A549 (cell line): Measurements from ENCODE around the gene IQSEC3. TPM values are rescaled to one million over a fixed set of nuclear protein-coding genes. Genes with fewer than 3 reads are reported as not detected.

Experiments
- ATAC-seq, 2 experiments: fragments of 200-7000 bp in 1 of 2; fragments of >200 bp in 1 of 2; cut with Nextera tagmentation in 1 of 2; cut with Tn5 transposase in 1 of 2; 3 replicates each; pipeline versions ENCODE4 v1.8.0 to v1.9.1; 2018 to 2020; ENCODE audit warnings: mild to moderate bottlenecking in 1 of 2, moderate library complexity in 1 of 2
- CTCF ChIA-PET: fragments of 300-600 bp; sonication (Branson Sonifier 250); formaldehyde crosslinking; extraction: SDS; loops from one replicate; lab custom pipeline; 2021; ENCODE audit warnings: antibody characterized with exemption, inconsistent platforms; lab: Yijun Ruan, JAX
- POLR2A ChIA-PET: fragments of 350-600 bp; formaldehyde crosslinking; extraction: SDS; loops from one replicate; lab custom pipeline; 2021; ENCODE audit warnings: antibody characterized with exemption, inconsistent platforms; lab: Yijun Ruan, JAX
- DNase-seq, 2 experiments: peaks; one replicate each; pipeline versions ENCODE4 v3.0.0 to v3.0.0-alpha.2; 2011 to 2016; ENCODE audit warnings: low read depth in 1 of 2, low spot score in 1 of 2
- FAIRE-seq: peaks from 2 replicates; lab custom pipeline; 2011; peaks lifted over from hg19 to GRCh38; lab: Jason Lieb, UNC
- H3K27ac ChIP-seq, 2 experiments: fragments of >200 bp; sonication (Bioruptor Twin); formaldehyde crosslinking; 3 replicates each; pipeline ENCODE4 v1.5.1; 2016 to 2017
- H3K4me1 ChIP-seq: fragments of >200 bp; sonication (Bioruptor Twin); formaldehyde crosslinking; 3 replicates; pipeline ENCODE4 v1.6.1; 2016
- H3K4me2 ChIP-seq: fragments of >200 bp; sonication (Bioruptor Twin); formaldehyde crosslinking; 3 replicates; pipeline ENCODE4 v1.6.1; 2016
- H3K4me3 ChIP-seq: fragments of >200 bp; sonication (Bioruptor Twin); formaldehyde crosslinking; 3 replicates; pipeline ENCODE4 v1.5.1; 2016
- H3K9me3 ChIP-seq: fragments of >200 bp; sonication (Bioruptor Twin); formaldehyde crosslinking; 3 replicates; pipeline ENCODE4 v1.6.1; 2016
- BHLHE40 ChIP-seq: IDR thresholded peaks from 2 replicates; pipeline ENCODE4 v1.6.1; 2012; ENCODE audit warnings: low read depth, low read length, inconsistent platforms
- CBX2 ChIP-seq: fragments of 200-600 bp; sonication (generic); IDR thresholded peaks from 2 replicates; pipeline ENCODE4 v1.6.1; 2016; ENCODE audit warnings: low read depth, mild to moderate bottlenecking, borderline replicate concordance
- CHD2 ChIP-seq: fragments of 150-350 bp; IDR thresholded peaks from 2 replicates; pipeline ENCODE4 v1.6.1; 2014; ENCODE audit warnings: low read length; ENCODE audit not compliant: partially characterized antibody
- ESRRA ChIP-seq: fragments of 150-350 bp; IDR thresholded peaks from 2 replicates; pipeline ENCODE4 v1.6.1; 2014; ENCODE audit warnings: mild to moderate bottlenecking, low read length, borderline replicate concordance
- FOSB ChIP-seq: fragments of 250-450 bp; sonication (Bioruptor Pico); IDR thresholded peaks from 2 replicates; pipeline ENCODE4 v1.5.0; 2020; ENCODE audit warnings: mild to moderate bottlenecking, moderate library complexity
- HOXB13 ChIP-seq: fragments of 250-450 bp; sonication (Bioruptor Pico); IDR thresholded peaks from 2 replicates; pipeline ENCODE4 v1.5.0; 2020; ENCODE audit warnings: low read depth, mild to moderate bottlenecking, moderate library complexity
- HOXB5 ChIP-seq: fragments of 250-450 bp; sonication (Bioruptor Pico); IDR thresholded peaks from 2 replicates; pipeline ENCODE4 v1.5.0; 2020; ENCODE audit warnings: mild to moderate bottlenecking, moderate library complexity
- JUN ChIP-seq, 2 experiments: fragments of >200 bp; sonication (Bioruptor Twin); formaldehyde crosslinking; IDR thresholded peaks; 2 replicates in 1 of 2; 3 replicates in 1 of 2; pipeline ENCODE4 v1.6.1; 2016 to 2017
- JUNB ChIP-seq: fragments of >200 bp; sonication (Bioruptor Twin); formaldehyde crosslinking; IDR thresholded peaks from 2 replicates; pipeline ENCODE4 v1.6.1; 2016
- PHF8 ChIP-seq: fragments of 200-600 bp; sonication (generic); IDR thresholded peaks from 2 replicates; pipeline ENCODE4 v1.6.1; 2016; ENCODE audit warnings: low read depth, mild to moderate bottlenecking, antibody characterized with exemption, moderate library complexity, borderline replicate concordance
- POLR2AphosphoS2 ChIP-seq: conservative IDR thresholded peaks from 2 replicates; pipeline ENCODE4 v1.6.1; 2012; ENCODE audit warnings: low read length, improper control_type of control experiment, inconsistent platforms
- SREBF2 ChIP-seq: fragments of 450-650 bp; IDR thresholded peaks from 2 replicates; pipeline ENCODE4 v1.6.1; 2014; ENCODE audit warnings: mild to moderate bottlenecking, moderate library complexity
- USF2 ChIP-seq: fragments of 450-650 bp; IDR thresholded peaks from 2 replicates; pipeline ENCODE4 v1.6.1; 2014; ENCODE audit warnings: antibody characterized with exemption
- ZC3H11A ChIP-seq: fragments of 450-650 bp; IDR thresholded peaks from 2 replicates; pipeline ENCODE4 v1.6.1; 2014; ENCODE audit warnings: antibody characterized with exemption, mild to moderate bottlenecking
- WGBS: methylation state at CpG from one replicate; pipeline ENCODE4 v1.1.6; 2017; ENCODE audit errors: missing lambda C conversion rate; 5-methylcytosine and 5-hydroxymethylcytosine counted together
- polyA plus RNA-seq, 4 experiments: library from polyadenylated mRNA; depleted of rRNA in 3 of 4; stranded (reverse); fragments of >200 nt; fragmentation: RNase III in 1 of 4; extraction: RNeasy Plus Mini Kit Qiagen cat#74134 plus additional on column Dnase treatment in 1 of 4; gene quantifications; 2 replicates in 3 of 4; 3 replicates in 1 of 4; pipeline ENCODE4 v1.2.3, GENCODE V29; 2011 to 2017
- TF ChIP-seq, protein P1 (sequence below): fragments of 250-450 bp; sonication (Bioruptor Pico); IDR thresholded peaks from 2 replicates; pipeline ENCODE4 v1.5.0; 2020; ENCODE audit warnings: low read depth, mild to moderate bottlenecking, moderate library complexity
- TF ChIP-seq, protein P2 (sequence below): fragments of >200 bp; sonication (Bioruptor Twin); formaldehyde crosslinking; IDR thresholded peaks from 3 replicates; pipeline ENCODE4 v1.6.1; 2016
- TF ChIP-seq, protein P3 (sequence below): IDR thresholded peaks from 2 replicates; pipeline ENCODE4 v1.6.1; 2012

IQSEC3 gene
- polyA plus RNA-seq, 2 of the 4 experiments (the other 2 are of a cell fraction) = not detected

DNA sequence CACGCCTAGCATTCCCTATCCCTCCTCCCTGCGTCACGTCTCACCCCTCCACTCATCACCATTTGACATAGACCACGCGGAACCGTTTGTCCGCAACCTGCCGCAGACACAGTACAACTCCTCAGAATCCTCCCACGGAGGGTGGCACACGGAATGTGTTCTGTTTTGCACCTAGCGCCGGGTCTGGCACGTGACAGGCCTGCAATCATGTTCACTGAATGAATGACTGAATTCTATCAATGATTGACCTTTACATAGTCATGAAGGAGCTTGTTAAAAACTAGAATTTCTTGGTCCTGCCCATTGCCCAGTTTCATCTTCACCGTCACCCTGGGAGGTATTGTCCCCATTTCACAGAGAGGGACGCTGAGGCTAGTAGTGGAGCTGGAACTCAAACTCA lies 142.7 kb downstream of the IQSEC3 start:
- CTCF ChIA-PET = no interaction called here
- WGBS = 80% methylated on average over 15 of the region's 15 CpGs
- ATAC-seq (no peak), DNase-seq (no peak), FAIRE-seq (no peak)
- no peak overlapping the region for H3K27ac ChIP-seq
- H3K4me3 ChIP-seq = no peak overlapping the region
- H3K4me1 ChIP-seq = peaks cover 16% of the 10 kb centered on the region
- TF ChIP-seq HOXB13 (CRISPR knock-in tag) (no peak), SREBF2 (no peak)
- no peaks in the 10 kb centered on the region for H3K9me3 ChIP-seq
- H3K4me2 ChIP-seq = no peak overlapping the region
- POLR2A ChIA-PET = no interaction called here

DNA sequence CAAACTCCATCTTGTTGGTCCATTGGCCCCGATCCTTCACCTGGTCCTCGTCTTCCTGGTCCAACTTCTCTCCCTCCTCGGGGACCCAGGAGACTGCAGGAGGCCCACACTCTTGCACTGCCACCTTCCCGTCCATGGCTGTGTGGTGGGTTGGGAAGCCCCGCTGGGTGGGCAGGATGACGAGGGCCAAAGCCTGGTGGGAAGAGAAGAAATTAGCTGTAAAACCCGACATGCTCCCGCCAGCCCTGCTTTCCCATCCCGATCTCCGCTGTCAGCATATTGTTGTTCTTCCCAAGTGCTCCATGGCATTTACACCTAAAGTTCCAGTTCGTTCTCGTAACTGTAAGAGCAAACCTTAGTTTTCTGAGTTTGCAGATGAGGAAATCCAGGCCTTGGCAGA lies 143.3 kb downstream of the IQSEC3 start:
- Histone ChIP-seq H3K4me1 (peaks cover 18% of the 10 kb centered on the region), H3K27ac (no peak overlapping the region), H3K4me2 (no peak overlapping the region), H3K9me3 (no peaks in the 10 kb centered on the region), H3K4me3 (no peak overlapping the region)
- POLR2A ChIA-PET = no interaction called here
- DNase-seq (no peak), ATAC-seq (no peak), FAIRE-seq (no peak)
- TF ChIP-seq ZC3H11A (no peak), BHLHE40 (no peak)
- TF ChIP-seq, protein P1, sequence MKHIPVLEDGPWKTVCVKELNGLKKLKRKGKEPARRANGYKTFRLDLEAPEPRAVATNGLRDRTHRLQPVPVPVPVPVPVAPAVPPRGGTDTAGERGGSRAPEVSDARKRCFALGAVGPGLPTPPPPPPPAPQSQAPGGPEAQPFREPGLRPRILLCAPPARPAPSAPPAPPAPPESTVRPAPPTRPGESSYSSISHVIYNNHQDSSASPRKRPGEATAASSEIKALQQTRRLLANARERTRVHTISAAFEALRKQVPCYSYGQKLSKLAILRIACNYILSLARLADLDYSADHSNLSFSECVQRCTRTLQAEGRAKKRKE (CRISPR knock-in tag) = no peak
- TF ChIP-seq, protein P2, sequence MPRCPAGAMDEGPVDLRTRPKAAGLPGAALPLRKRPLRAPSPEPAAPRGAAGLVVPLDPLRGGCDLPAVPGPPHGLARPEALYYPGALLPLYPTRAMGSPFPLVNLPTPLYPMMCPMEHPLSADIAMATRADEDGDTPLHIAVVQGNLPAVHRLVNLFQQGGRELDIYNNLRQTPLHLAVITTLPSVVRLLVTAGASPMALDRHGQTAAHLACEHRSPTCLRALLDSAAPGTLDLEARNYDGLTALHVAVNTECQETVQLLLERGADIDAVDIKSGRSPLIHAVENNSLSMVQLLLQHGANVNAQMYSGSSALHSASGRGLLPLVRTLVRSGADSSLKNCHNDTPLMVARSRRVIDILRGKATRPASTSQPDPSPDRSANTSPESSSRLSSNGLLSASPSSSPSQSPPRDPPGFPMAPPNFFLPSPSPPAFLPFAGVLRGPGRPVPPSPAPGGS = no peak
- CTCF ChIA-PET = interaction anchor here (0.9 to 1.0 kb wide), 2 partner anchors 13 to 24 kb away, joined by 3 read pairs; no protein-coding TSS in a partner anchor
- WGBS = 81% methylated on average over 12 of the region's 12 CpGs

DNA sequence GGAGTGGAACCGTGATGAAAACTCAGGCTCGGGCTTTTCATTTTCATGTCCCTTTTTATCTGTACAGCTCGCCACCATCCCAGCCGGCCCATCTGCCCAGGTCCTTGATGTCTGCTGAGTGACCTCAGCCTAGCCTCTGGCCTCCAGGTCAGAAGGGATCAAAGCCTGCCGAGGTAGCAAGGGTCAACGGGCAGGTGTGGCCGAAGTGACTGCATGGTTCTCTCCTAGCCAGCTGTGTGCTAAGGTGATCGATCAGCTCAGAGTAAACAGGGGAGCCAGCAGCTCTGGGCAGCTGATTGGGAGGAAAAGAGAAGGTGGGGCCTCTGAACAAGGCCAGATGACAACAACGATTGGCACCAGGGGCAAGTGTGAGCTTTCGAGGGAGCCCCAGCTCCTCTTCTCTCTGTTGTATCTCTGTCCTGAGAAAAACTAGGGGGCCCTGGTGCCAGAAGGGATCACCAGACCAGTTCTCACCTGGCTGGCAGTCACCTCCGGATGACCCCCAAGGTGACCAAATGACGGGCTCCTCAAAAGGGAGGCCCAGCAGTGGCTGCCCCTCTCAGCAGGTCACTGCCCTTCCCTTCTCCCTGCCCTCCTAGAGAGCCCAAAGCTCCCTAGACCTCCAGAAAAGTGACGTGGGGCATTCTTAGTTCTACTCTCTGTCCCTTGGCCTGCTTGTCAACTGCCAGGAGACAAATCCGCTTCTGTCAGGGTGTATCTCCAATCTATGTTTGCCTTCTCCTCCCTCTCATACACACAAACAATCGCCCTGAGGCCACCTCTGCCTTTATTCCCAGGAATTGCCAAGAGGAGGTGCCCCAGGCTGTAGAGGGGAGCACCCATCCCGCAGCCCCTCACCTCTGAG lies 143.9 kb downstream of the IQSEC3 start:
- ChIA-PET CTCF (interaction anchor here (0.9 to 1.0 kb wide), 2 partner anchors 13 to 23 kb away, joined by 3 read pairs; no protein-coding TSS in a partner anchor), POLR2A (no interaction called here)
- DNase-seq = no peak
- no peak for TF ChIP-seq POLR2AphosphoS2
- TF ChIP-seq HOXB5 (CRISPR knock-in tag) = no peak
- TF ChIP-seq, protein P2 = no peak
- TF ChIP-seq JUN (IDR thresholded peaks at IDR 0.05) = no peak
- no peak for TF ChIP-seq JUNB
- no peak for TF ChIP-seq USF2
- Histone ChIP-seq H3K27ac (no peak overlapping the region), H3K4me1 (peaks cover 18% of the 10 kb centered on the region), H3K9me3 (no peaks in the 10 kb centered on the region), H3K4me3 (no peak overlapping the region), H3K4me2 (no peak overlapping the region)
- no peak for ATAC-seq
- FAIRE-seq = no peak
- WGBS = 66% methylated on average over 16 of the region's 16 CpGs

DNA sequence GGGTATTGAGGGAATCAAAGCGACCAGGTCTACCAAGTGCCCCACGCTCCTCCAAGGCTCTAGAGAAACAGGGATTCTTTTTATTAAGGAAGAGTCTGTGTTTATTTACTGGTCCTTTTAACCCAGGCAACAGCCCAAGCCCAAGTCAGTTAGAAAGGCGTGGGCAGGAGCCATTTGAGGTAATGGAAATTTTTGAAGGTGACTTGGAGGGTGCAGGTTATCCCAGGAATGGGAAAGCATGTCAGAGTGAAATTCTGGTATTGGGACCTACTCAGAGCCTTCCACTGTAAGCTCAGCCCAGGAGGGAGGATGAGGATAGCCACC lies 144.5 kb downstream of the IQSEC3 start:
- WGBS = 63% methylated on average over 3 of the region's 3 CpGs
- Histone ChIP-seq H3K9me3 (no peaks in the 10 kb centered on the region), H3K27ac (no peak overlapping the region), H3K4me3 (no peak overlapping the region), H3K4me2 (no peak overlapping the region), H3K4me1 (peaks cover 18% of the 10 kb centered on the region)
- FAIRE-seq = no peak
- TF ChIP-seq PHF8 (no peak), CHD2 (no peak), CBX2 (no peak), ESRRA (no peak), FOSB (CRISPR knock-in tag) (no peak)
- TF ChIP-seq, protein P3, sequence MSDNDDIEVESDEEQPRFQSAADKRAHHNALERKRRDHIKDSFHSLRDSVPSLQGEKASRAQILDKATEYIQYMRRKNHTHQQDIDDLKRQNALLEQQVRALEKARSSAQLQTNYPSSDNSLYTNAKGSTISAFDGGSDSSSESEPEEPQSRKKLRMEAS = no peak
- POLR2A ChIA-PET = no interaction called here
- ATAC-seq = no peak
- no peak for DNase-seq
- CTCF ChIA-PET = no interaction called here
